PC-9 (cell line): ENCODE data around the gene LRRC43. TPM values are rescaled to one million over a fixed set of nuclear protein-coding genes. Genes with fewer than 3 reads are reported as not detected.

ENCODE experiments used
- BruUV-seq: library from RNA; stranded (reverse); fragments of 400-500 nt; replicated peaks from 2 replicates; lab custom pipeline; 2021; lab: Mats Ljungman, UMichigan
- CTCF ChIA-PET: fragments of 300-600 bp; sonication (Branson Sonifier 250); formaldehyde crosslinking; loops from one replicate; lab custom pipeline; 2022; ENCODE audit warnings: antibody characterized with exemption; lab: Charles Lee
- POLR2A ChIA-PET: fragments of 300-600 bp; sonication (Branson Sonifier 250); formaldehyde crosslinking; loops from one replicate; lab custom pipeline; 2022; ENCODE audit warnings: antibody characterized with exemption; ENCODE audit not compliant: unreplicated experiment; lab: Charles Lee
- DNase-seq, 2 experiments: peaks; one replicate each; pipeline versions ENCODE4 v3.0.0 to v3.0.0-alpha.2; 2015 to 2022; ENCODE audit warnings: mixed read lengths in 1 of 2
- H2AFZ ChIP-seq: fragments of 200-600 bp; sonication (generic); 2 replicates; pipeline ENCODE4 v1.8.1; 2017; ENCODE audit warnings: antibody characterized with exemption
- H3F3A ChIP-seq: fragments of 200-600 bp; sonication (generic); 2 replicates; pipeline ENCODE4 v1.8.1; 2017; ENCODE audit warnings: antibody characterized with exemption, mild to moderate bottlenecking, low read depth; ENCODE audit not compliant: insufficient read depth
- H3K27ac ChIP-seq: fragments of 200-600 bp; sonication (generic); 2 replicates; pipeline ENCODE4 v1.6.1; 2016; ENCODE audit warnings: mixed run types
- H3K27me3 ChIP-seq: fragments of 200-600 bp; sonication (generic); 2 replicates; pipeline ENCODE4 v1.6.1; 2016; ENCODE audit warnings: low read depth, mixed run types; ENCODE audit not compliant: insufficient read depth
- H3K36me3 ChIP-seq: fragments of 200-600 bp; sonication (generic); 2 replicates; pipeline ENCODE4 v1.6.1; 2016; ENCODE audit warnings: low read depth, mixed run types
- H3K4me1 ChIP-seq: fragments of 200-600 bp; sonication (generic); replicated peaks from 2 replicates; pipeline ENCODE4 v1.6.1; 2016; ENCODE audit warnings: mixed run types; ENCODE audit not compliant: insufficient read depth
- H3K4me2 ChIP-seq: fragments of 200-600 bp; sonication (generic); 2 replicates; pipeline ENCODE4 v1.6.1; 2017; ENCODE audit warnings: mixed run types
- H3K4me3 ChIP-seq: fragments of 200-600 bp; sonication (generic); 2 replicates; pipeline ENCODE4 v1.6.1; 2016; ENCODE audit warnings: mixed run types
- H3K79me2 ChIP-seq: fragments of 200-600 bp; sonication (generic); 2 replicates; pipeline ENCODE4 v1.6.1; 2017; ENCODE audit warnings: low read depth, mixed run types
- H3K9me2 ChIP-seq: fragments of 200-600 bp; sonication (generic); 2 replicates; pipeline ENCODE4 v1.8.1; 2017; ENCODE audit warnings: mild to moderate bottlenecking; ENCODE audit not compliant: insufficient read depth
- H3K9me3 ChIP-seq: fragments of 200-600 bp; sonication (generic); 2 replicates; pipeline ENCODE4 v1.8.1; 2016; ENCODE audit warnings: low read depth; ENCODE audit not compliant: insufficient read depth
- H4K20me1 ChIP-seq: fragments of 200-600 bp; sonication (generic); 2 replicates; pipeline ENCODE4 v1.8.1; 2017; ENCODE audit not compliant: insufficient read depth
- EZH2 ChIP-seq: fragments of 200-600 bp; sonication (generic); IDR thresholded peaks from 2 replicates; pipeline ENCODE4 v1.8.0; 2017; ENCODE audit warnings: antibody characterized with exemption, low read depth
- intact Hi-C: fragments of 100-400 bp; cut with micrococcal nuclease; formaldehyde crosslinking; loops from one replicate; pipeline ENCODE4 v1.10.0; 2022; ENCODE audit not compliant: unreplicated experiment
- total RNA-seq: library from RNA; stranded (reverse); gene quantifications from 2 replicates; pipeline ENCODE4 v1.2.3, GENCODE V29; 2021
- TF ChIP-seq, protein P1 (sequence below): fragments of 200-600 bp; sonication (generic); conservative IDR thresholded peaks from 2 replicates; pipeline ENCODE4 v1.6.1; 2017; ENCODE audit warnings: mixed run types, antibody characterized with exemption, mild to moderate bottlenecking, moderate library complexity

Gene LRRC43
- total RNA-seq, 1 experiment from 2014 or later = 0.39 TPM

DNA sequence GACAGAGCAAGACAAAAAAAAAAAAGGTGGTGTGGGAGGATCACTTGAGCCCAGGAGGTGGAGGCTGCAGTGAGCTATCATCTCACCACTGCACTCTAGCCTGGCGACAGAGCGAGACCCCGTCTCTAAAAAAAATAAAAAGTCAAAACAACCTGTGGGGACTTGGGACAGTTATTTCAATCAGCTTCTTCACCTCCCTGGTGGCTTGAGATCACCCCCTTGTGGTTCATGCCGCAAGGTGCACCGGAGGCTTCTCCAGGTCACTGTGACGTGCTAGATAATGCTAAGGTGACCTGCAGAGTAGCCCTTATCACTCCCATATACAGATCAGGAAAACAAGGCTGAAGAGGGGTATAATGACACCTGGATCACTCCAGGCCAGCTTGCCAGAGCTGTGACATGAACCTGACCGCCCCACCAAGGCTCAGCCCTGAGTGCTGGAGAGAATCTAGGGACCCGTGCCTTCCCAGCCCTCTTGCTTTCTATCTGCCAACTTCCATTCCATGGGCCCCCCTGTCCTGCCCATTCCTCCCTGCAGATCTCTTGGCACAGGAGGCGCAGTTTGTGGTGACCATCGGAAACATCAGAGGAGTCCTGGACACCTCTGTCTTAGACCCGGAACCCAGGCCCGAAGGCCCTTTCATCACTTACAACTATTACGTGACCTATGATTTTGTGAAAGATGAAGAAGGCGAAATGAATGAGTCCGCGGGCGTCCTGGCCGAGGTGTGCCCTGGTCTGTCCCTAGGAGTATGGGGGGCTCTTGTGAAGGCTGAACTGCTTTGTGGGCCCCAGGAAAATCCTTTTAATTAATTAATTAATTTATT is 8.1 kb downstream of the LRRC43 start:
- Histone ChIP-seq H3K4me3 (no peak overlapping the region), H3K27ac (no peak overlapping the region), H4K20me1 (no peaks in the 10 kb centered on the region), H2AFZ (no peak overlapping the region), H3K36me3 (no peaks in the 10 kb centered on the region), H3K27me3 (no peaks in the 10 kb centered on the region), H3K9me2 (no peaks in the 10 kb centered on the region), H3F3A (no peaks in the 10 kb centered on the region), H3K4me1 (no peaks in the 10 kb centered on the region), H3K79me2 (no peaks in the 10 kb centered on the region), H3K9me3 (peaks cover 5% of the 10 kb centered on the region; the same call in 1 of the 2 replicates), H3K4me2 (no peak overlapping the region)
- intact Hi-C loops = loop anchor here (1.0 to 2.0 kb wide), 3 partner anchors 60 to 396 kb away; no protein-coding TSS in a partner anchor
- DNase-seq = peak; percentile 57 to 77
- ChIA-PET CTCF (interaction anchor here (0.6 to 0.9 kb wide), 5 partner anchors 34 to 646 kb away, joined by 4 to 9 read pairs (median 5); no protein-coding TSS in a partner anchor), POLR2A (interaction anchor here (0.6 kb wide), 1 partner anchor 20 kb away, joined by 19 read pairs; no protein-coding TSS in a partner anchor)
- BruUV-seq = no TSS peak
- TF ChIP-seq, protein P1, sequence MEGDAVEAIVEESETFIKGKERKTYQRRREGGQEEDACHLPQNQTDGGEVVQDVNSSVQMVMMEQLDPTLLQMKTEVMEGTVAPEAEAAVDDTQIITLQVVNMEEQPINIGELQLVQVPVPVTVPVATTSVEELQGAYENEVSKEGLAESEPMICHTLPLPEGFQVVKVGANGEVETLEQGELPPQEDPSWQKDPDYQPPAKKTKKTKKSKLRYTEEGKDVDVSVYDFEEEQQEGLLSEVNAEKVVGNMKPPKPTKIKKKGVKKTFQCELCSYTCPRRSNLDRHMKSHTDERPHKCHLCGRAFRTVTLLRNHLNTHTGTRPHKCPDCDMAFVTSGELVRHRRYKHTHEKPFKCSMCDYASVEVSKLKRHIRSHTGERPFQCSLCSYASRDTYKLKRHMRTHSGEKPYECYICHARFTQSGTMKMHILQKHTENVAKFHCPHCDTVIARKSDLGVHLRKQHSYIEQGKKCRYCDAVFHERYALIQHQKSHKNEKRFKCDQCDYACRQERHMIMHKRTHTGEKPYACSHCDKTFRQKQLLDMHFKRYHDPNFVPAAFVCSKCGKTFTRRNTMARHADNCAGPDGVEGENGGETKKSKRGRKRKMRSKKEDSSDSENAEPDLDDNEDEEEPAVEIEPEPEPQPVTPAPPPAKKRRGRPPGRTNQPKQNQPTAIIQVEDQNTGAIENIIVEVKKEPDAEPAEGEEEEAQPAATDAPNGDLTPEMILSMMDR = peak; percentile 82
- TF ChIP-seq EZH2 = no peak

DNA sequence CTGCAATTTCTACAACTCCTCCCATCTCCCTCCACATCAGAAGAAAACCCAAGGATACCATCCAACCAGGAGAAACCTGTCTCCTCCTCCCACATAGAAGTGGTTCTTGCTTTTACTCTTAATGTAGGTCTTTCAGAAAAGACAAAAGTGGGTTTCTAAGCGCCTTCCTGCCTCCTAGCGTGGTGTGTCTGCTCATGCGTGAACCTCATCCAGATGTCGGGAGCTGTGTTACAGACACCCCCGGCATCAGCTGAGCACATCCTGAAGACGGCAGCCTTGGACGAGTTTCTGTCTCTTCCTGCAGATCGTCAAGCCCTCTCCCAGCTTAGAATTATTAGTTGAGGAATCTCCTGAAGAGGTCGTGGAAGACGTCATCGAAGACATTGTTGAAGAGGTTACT is 9.5 kb downstream of the LRRC43 start:
- H3K4me2 ChIP-seq = no peak overlapping the region
- ChIA-PET POLR2A (no interaction called here), CTCF (no interaction called here)
- H3K27ac ChIP-seq = no peak overlapping the region
- no peak for DNase-seq
- no TSS peak for BruUV-seq
- no peak overlapping the region for H3K4me3 ChIP-seq
- H3K79me2 ChIP-seq = no peaks in the 10 kb centered on the region
- no peaks in the 10 kb centered on the region for H4K20me1 ChIP-seq
- intact Hi-C loops = no loop called here
- no peak overlapping the region for H2AFZ ChIP-seq
- no peaks in the 10 kb centered on the region for H3K27me3 ChIP-seq
- TF ChIP-seq, protein P1 = no peak
- no peak for TF ChIP-seq EZH2
- H3K36me3 ChIP-seq = no peaks in the 10 kb centered on the region
- no peaks in the 10 kb centered on the region for H3K9me2 ChIP-seq
- peaks cover 5% of the 10 kb centered on the region; the same call in 1 of the 2 replicates for H3K9me3 ChIP-seq
- no peaks in the 10 kb centered on the region for H3K4me1 ChIP-seq
- H3F3A ChIP-seq = no peaks in the 10 kb centered on the region

DNA sequence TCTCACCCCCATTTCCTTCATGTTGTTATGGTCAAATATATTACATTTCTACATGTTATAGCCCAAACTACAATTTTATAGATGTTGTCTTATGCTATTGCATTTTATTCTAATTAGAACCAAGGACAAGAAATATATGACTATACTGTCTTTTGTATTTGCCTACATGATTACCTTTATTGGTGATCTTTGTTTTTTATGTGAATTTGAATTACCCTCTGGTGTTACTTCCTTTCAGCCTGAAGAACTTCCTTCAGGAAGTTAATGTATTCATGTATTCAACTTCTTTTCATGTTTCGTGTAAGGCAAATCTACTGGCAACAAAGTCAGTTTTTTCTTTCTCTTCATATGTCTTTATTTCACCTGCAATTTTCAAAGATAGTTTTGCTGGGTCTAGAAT is 11.9 kb downstream of the LRRC43 start:
- Histone ChIP-seq H3K79me2 (no peaks in the 10 kb centered on the region), H3K36me3 (no peaks in the 10 kb centered on the region), H3K4me3 (no peak overlapping the region), H3K9me2 (no peaks in the 10 kb centered on the region), H3K4me1 (peaks cover 6% of the 10 kb centered on the region), H3K27ac (no peak overlapping the region), H4K20me1 (no peaks in the 10 kb centered on the region), H3K4me2 (no peak overlapping the region), H3K27me3 (no peaks in the 10 kb centered on the region), H3F3A (no peaks in the 10 kb centered on the region), H2AFZ (no peak overlapping the region), H3K9me3 (peaks cover 5% of the 10 kb centered on the region; the same call in 1 of the 2 replicates)
- no TSS peak for BruUV-seq
- ChIA-PET CTCF (no interaction called here), POLR2A (no interaction called here)
- no peak for TF ChIP-seq EZH2
- TF ChIP-seq, protein P1 = no peak
- intact Hi-C loops = no loop called here
- DNase-seq = no peak
